Stimulated activated CD8-positive, alpha-beta memory T cell treated with anti-CD3 and anti-CD28 coated beads, Interleukin-15, amount 100 ng/mL, for 1 hour (primary cell): ENCODE results near the gene UBE2F.
"Not testable (repeated sequence)": the region's sequence is repeated elsewhere in the genome, so short reads cannot be mapped to it uniquely, and the experiment has no call there.

ENCODE experiments used
- DNase-seq: peaks from one replicate; pipeline ENCODE4 v3.0.0-alpha.2; 2020; ENCODE audit warnings: low read depth

UBE2F gene

GRCh38 chr2:237944302-237944701 lies 22.5 kb upstream of the UBE2F start:
- DNase-seq: no peak

- no peak for DNase-seq
Measured at GRCh38 chr2:237946423-237946822, 20.4 kb upstream of the UBE2F start.

GRCh38 chr2:237951354-237951753 lies 15.5 kb upstream of the UBE2F start:
- not testable (repeated sequence) for DNase-seq

GRCh38 chr2:237951878-237952277 lies 14.9 kb upstream of the UBE2F start:
- DNase-seq: no peak

- DNase-seq: no peak
Measured at GRCh38 chr2:237952851-237953250, 14.0 kb upstream of the UBE2F start.

- DNase-seq: no peak
Measured at GRCh38 chr2:237955640-237956401, 11.0 kb upstream of the UBE2F start.

- no peak for DNase-seq
Measured at GRCh38 chr2:237956402-237956736, 10.4 kb upstream of the UBE2F start.

GRCh38 chr2:237961637-237962036 lies 5.2 kb upstream of the UBE2F start:
- DNase-seq: no peak

GRCh38 chr2:237962432-237963084 lies 4.3 kb upstream of the UBE2F start:
- no peak for DNase-seq

GRCh38 chr2:237963490-237963991 lies 3.3 kb upstream of the UBE2F start:
- DNase-seq: not testable (repeated sequence)

- DNase-seq: no peak
Measured at GRCh38 chr2:237964194-237964577, 2.6 kb upstream of the UBE2F start.

- DNase-seq: no peak
Measured at GRCh38 chr2:237964578-237965404, 2.0 kb upstream of the UBE2F start.

GRCh38 chr2:237965844-237966243 lies 970 bp upstream of the UBE2F start:
- not testable (repeated sequence) for DNase-seq

GRCh38 chr2:237966250-237966564 lies 607 bp upstream of the UBE2F start:
- no peak for DNase-seq

- no peak for DNase-seq
Measured at GRCh38 chr2:237967463-237967951, 693 bp downstream of the UBE2F start.

- DNase-seq: peak; percentile 12
Measured at GRCh38 chr2:237968048-237968862, 1.4 kb downstream of the UBE2F start.

GRCh38 chr2:237971661-237972060 lies 4.8 kb downstream of the UBE2F start:
- DNase-seq: no peak

GRCh38 chr2:237972211-237972610 lies 5.4 kb downstream of the UBE2F start:
- no peak for DNase-seq

GRCh38 chr2:237972936-237973335 lies 6.1 kb downstream of the UBE2F start:
- DNase-seq: no peak

- DNase-seq: no peak
Measured at GRCh38 chr2:237977380-237977779, 10.6 kb downstream of the UBE2F start.

- DNase-seq: no peak
Measured at GRCh38 chr2:237978058-237978712, 11.4 kb downstream of the UBE2F start.
